Spleen (tissue), 11 donors: ENCODE measurements around the gene GPR142. TPM values are rescaled to one million over a fixed set of nuclear protein-coding genes. Genes with fewer than 3 reads are reported as not detected.

Source experiments
- DNase-seq: peaks from one replicate; pipeline ENCODE4 v3.0.0-alpha.2; 2020
- H3K27ac ChIP-seq, 8 donors: fragments of 200-600 bp; sonication (generic) in 7 of 8; 1 replicate in 4 of 8; 2 replicates in 4 of 8; pipeline versions ENCODE4 v1.5.0 to v1.8.0; 2016 to 2021; ENCODE audit warnings: inconsistent platforms in 4 of 8, mild to moderate bottlenecking in 4 of 8, moderate library complexity in 1 of 8
- H3K27me3 ChIP-seq, 7 donors: fragments of 200-600 bp; sonication (generic) in 6 of 7; replicated peaks in 1 of 7; 1 replicate in 4 of 7; 2 replicates in 3 of 7; pipeline versions ENCODE4 v1.5.0 to v1.8.0; 2016 to 2021; ENCODE audit warnings: inconsistent platforms in 3 of 7, mild to moderate bottlenecking in 1 of 7
- H3K36me3 ChIP-seq, 6 donors: fragments of 200-600 bp; sonication (generic) in 5 of 6; 1 replicate in 4 of 6; 2 replicates in 2 of 6; pipeline versions ENCODE4 v1.5.0 to v1.8.0; 2016 to 2021; ENCODE audit warnings: inconsistent platforms in 2 of 6
- H3K4me1 ChIP-seq, 6 donors: fragments of 200-600 bp; sonication (generic) in 5 of 6; 1 replicate in 3 of 6; 2 replicates in 3 of 6; pipeline versions ENCODE4 v1.5.0 to v1.8.0; 2016 to 2021; ENCODE audit warnings: inconsistent platforms in 3 of 6
- H3K4me3 ChIP-seq, 8 donors: fragments of 200-600 bp; sonication (generic) in 7 of 8; 1 replicate in 4 of 8; 2 replicates in 4 of 8; pipeline versions ENCODE4 v1.5.0 to v1.8.0; 2016 to 2021; ENCODE audit warnings: inconsistent platforms in 4 of 8, mild to moderate bottlenecking in 4 of 8, moderate library complexity in 2 of 8
- H3K9me3 ChIP-seq, 8 donors: fragments of 200-600 bp; sonication (generic) in 7 of 8; 1 replicate in 4 of 8; 2 replicates in 4 of 8; pipeline versions ENCODE4 v1.5.0 to v1.8.0; 2016 to 2021; ENCODE audit warnings: inconsistent platforms in 4 of 8
- CTCF ChIP-seq, 11 experiments: fragments of 200-600 bp in 7 of 11; fragments of 450-650 bp in 4 of 11; sonication (generic) in 4 of 11; IDR thresholded peaks in 8 of 11; conservative IDR thresholded peaks in 3 of 11; 1 replicate in 7 of 11; 2 replicates in 4 of 11; pipeline versions ENCODE4 v1.4.0 to v1.8.0; 2016 to 2021; ENCODE audit warnings: antibody characterized with exemption in 11 of 11, inconsistent platforms in 4 of 11, mild to moderate bottlenecking in 1 of 11
- POLR2A ChIP-seq, 3 donors: fragments of 450-650 bp; IDR thresholded peaks; one replicate each; pipeline ENCODE4 v1.5.1; 2017; ENCODE audit warnings: antibody characterized with exemption in 3 of 3, mild to moderate bottlenecking in 1 of 3
- POLR2AphosphoS5 ChIP-seq, 3 donors: sonication (generic); formaldehyde crosslinking; IDR thresholded peaks; one replicate each; pipeline ENCODE4 v1.5.1; 2017; ENCODE audit warnings: antibody characterized with exemption in 3 of 3
- WGBS, 5 donors: extraction: QIAGEN DNeasy Blood & Tissue Kit in 3 of 5; methylation state at CpG; one replicate each; pipeline versions ENCODE4 v1.1.5 to v1.1.7; 2013 to 2018; 5-methylcytosine and 5-hydroxymethylcytosine counted together
- intact Hi-C: fragments of 100-400 bp; cut with DNase I; formaldehyde crosslinking; loops from one replicate; pipeline ENCODE4 v1.15.0; 2023; ENCODE audit warnings: low total_unique reads
- polyA plus RNA-seq, 3 donors: library from polyadenylated mRNA; stranded (reverse); fragments of 200-250 nt; gene quantifications; one replicate each; pipeline ENCODE4 v1.2.1, GENCODE V29; 2013
- total RNA-seq, 7 donors: library from RNA; depleted of rRNA in 3 of 7; stranded (reverse); fragments of >200 nt in 3 of 7; fragmentation: NEBNext Ultra II Directional in 4 of 7; extraction: Animal tissue kit (Norgen Biotek cat#: 25700) in 4 of 7; gene quantifications; one replicate each; pipeline versions ENCODE4 v1.1.0 to v1.2.1, GENCODE V29; 2016 to 2021
- donor health status: healthy with polysubstance abuse.
- donor health status: DM: no; HTN: no; CAD: no; lungs with moderate emphysema.
- donor health status: DM: no; HTN: no; CAD: no.
- donor health status: Bipolar disorder and iron deficiency.
- donor health status: healthy.
- donor health status: DM: no; HTN: no; CAD: no.
- donor health status: DM: yes; HTN: yes; CAD: no.

GPR142 gene
- total and polyA plus RNA-seq, 10 donors, result 0.09 to 3.1 (median 1.7) TPM

GRCh38 chr17:74389084-74389753, 21.9 kb downstream of the GPR142 start:
- Histone ChIP-seq H3K27me3 (no peaks in the 10 kb centered on the region), H3K4me1 (peaks cover 0 to 6% (median 0%) of the 10 kb centered on the region in 6 donors)
- 67 to 87% (median 72%) methylated on average over 11 to 12 of the region's 12 CpGs for WGBS, 5 donors

GRCh38 chr17:74389937-74390679, 22.8 kb downstream of the GPR142 start:
- DNase-seq, result no peak
- TF ChIP-seq POLR2AphosphoS5 (IDR thresholded peaks at IDR 0.05) (no peak), POLR2A (IDR thresholded peaks at IDR 0.05) (no peak), CTCF (IDR thresholded peaks at IDR 0.05 in 8 of 11, conservative IDR thresholded peaks at IDR 0.05 in 3 of 11) (no peak)
- Histone ChIP-seq H3K36me3 (no peaks in the 10 kb centered on the region), H3K4me3 (no peak overlapping the region), H3K27ac (no peak overlapping the region), H3K27me3 (no peaks in the 10 kb centered on the region), H3K4me1 (peaks cover 0 to 6% (median 0%) of the 10 kb centered on the region in 6 donors), H3K9me3 (peaks cover 0 to 3% (median 0%) of the 10 kb centered on the region in 8 donors)
- intact Hi-C loops, result no loop called here
- 68 to 80% (median 76%) methylated on average over 2 of the region's 2 CpGs for WGBS, 5 donors

More at GRCh38 chr17:74389084-74389753, 21.9 kb downstream of the GPR142 start:
- H3K4me3 ChIP-seq, result no peak overlapping the region
- intact Hi-C loops, result no loop called here
- no peak overlapping the region for H3K27ac ChIP-seq
- TF ChIP-seq POLR2A (IDR thresholded peaks at IDR 0.05), result no peak
- TF ChIP-seq CTCF (IDR thresholded peaks at IDR 0.05 in 8 of 11, conservative IDR thresholded peaks at IDR 0.05 in 3 of 11), result no peak
- no peak for TF ChIP-seq POLR2AphosphoS5 (IDR thresholded peaks at IDR 0.05)
- H3K36me3 ChIP-seq, result no peaks in the 10 kb centered on the region
- no peak for DNase-seq
- H3K9me3 ChIP-seq, result peaks cover 0 to 3% (median 0%) of the 10 kb centered on the region in 8 donors

- Histone ChIP-seq H3K36me3 (no peaks in the 10 kb centered on the region), H3K9me3 (peaks cover 0 to 3% (median 0%) of the 10 kb centered on the region in 8 donors), H3K4me1 (peaks cover 0 to 6% (median 0%) of the 10 kb centered on the region in 6 donors), H3K4me3 (no peak overlapping the region), H3K27me3 (no peaks in the 10 kb centered on the region), H3K27ac (no peak overlapping the region)
- WGBS, 5 donors, result 76 to 88% (median 83%) methylated on average over 11 of the region's 11 CpGs
- TF ChIP-seq POLR2A (IDR thresholded peaks at IDR 0.05) (no peak), CTCF (IDR thresholded peaks at IDR 0.05 in 8 of 11, conservative IDR thresholded peaks at IDR 0.05 in 3 of 11) (no peak), POLR2AphosphoS5 (IDR thresholded peaks at IDR 0.05) (no peak)
- intact Hi-C loops, result no loop called here
- no peak for DNase-seq
Observed at GRCh38 chr17:74390680-74391653, 23.7 kb downstream of the GPR142 start.
